ENCODE measurements around the gene ACER1.

Gene ACER1

GRCh38 chr19:6264803-6265202, 68.6 kb downstream of the ACER1 start:
- no peak for DNase-seq

- no peak for DNase-seq
These were observed 69.5 kb downstream of the ACER1 start for GRCh38 chr19:6263735-6264444.

GRCh38 chr19:6263306-6263705, 70.1 kb downstream of the ACER1 start:
- no peak for DNase-seq

- DNase-seq, result no peak
These were observed 70.9 kb downstream of the ACER1 start for GRCh38 chr19:6262519-6262918.

- DNase-seq, result no peak
These were observed 71.5 kb downstream of the ACER1 start for GRCh38 chr19:6261883-6262282.

GRCh38 chr19:6260912-6261650, 72.3 kb downstream of the ACER1 start:
- no peak for DNase-seq

- DNase-seq, result no peak
These were observed 73.0 kb downstream of the ACER1 start for GRCh38 chr19:6260376-6260775.

GRCh38 chr19:6259312-6259861, 74.0 kb downstream of the ACER1 start:
- no peak for DNase-seq

- no peak for DNase-seq
These were observed 74.5 kb downstream of the ACER1 start for GRCh38 chr19:6258812-6259311.

Measured in activated CD4-positive, alpha-beta T cell treated with anti-CD3 and anti-CD28 coated beads for 1 hour (primary cell).